Umbilical cord (tissue), 2 donors: ENCODE results near the gene FXYD2. TPM values are rescaled to one million over a fixed set of nuclear protein-coding genes. Genes with fewer than 3 reads are reported as not detected.
A peak's percentile ranks its signal among the peaks of the same experiment; 100 is the strongest.
"Not testable (repeated sequence)": the region's sequence is repeated elsewhere in the genome, so short reads cannot be mapped to it uniquely, and the experiment has no call there.

Experiments used
- DNase-seq: peaks from one replicate; pipeline ENCODE4 v3.0.0-alpha.2; 2015; ENCODE audit warnings: low spot score
- total RNA-seq: library from RNA; depleted of rRNA; stranded (reverse); fragments of >200 nt; gene quantifications from one replicate; pipeline ENCODE4 v1.2.3, GENCODE V29; 2014; ENCODE audit warnings: low replicate concordance; ENCODE audit not compliant: insufficient read depth

The FXYD2 gene
- total RNA-seq, result 2.4 TPM

DNA sequence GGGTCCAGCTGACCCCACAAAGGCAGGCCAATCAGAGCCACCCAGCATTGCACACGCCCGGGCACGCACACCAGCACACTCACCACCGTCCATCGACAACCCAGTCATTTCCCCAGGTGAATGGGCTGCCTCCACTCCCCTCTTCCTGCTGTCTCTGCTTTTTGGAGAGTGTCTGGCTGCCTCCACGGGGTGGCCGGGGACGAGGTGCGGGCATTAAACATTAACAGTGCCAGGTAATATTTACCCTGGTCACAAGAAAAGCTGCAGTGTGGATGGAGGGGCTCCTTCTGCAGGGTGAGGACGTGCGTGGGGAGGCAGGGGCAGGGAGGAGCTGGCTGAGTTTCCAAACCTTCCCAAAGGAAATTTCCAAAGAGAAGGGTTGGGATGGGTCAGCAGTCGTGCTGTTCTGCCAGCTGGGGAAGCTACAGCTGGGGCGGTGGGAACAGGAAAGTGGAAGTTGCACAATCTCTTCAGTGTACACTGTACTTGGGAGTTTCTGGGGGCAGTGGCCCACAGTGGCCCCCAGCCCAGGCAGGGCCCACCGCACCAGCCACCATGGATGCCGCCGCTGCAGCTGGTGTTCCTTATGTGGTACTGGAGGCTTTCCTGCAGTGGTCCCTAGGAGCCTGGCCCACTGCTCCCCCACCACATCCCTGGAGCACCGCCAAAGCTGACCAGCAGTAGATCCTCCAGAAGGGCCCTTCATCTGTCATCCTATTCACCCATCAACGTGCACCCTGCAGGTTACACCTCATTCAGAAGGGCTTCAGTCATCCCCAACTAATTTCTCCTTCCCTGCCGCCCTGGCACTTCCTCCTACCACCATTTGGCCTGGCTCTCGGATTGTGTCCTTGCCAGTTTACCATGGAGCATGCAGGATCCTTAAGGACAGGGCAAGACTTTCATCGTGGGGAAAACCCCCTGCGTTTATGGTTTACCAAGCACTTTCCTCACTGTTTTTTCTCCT, at the start of gene FXYD2:
FXYD2 (minus strand) TSS at position 174 of the 967 bp plus-strand sequence; CDS start at position 108, 66 bp downstream.
- no peak for DNase-seq

DNA sequence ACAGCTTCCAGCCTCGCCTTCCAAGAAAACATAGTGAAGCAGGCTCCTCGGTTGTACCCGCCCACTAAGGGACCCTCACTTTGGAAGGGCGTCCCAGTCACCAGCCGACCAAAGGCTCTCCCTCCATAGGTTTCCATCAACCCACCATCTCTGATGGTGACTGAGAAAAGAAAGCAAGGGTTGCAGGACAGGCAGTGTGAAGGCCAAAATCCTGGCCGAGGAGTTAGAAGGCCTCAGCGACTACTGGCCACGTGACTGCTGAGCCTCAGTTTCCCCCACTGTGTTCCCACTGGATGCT, 49.2 kb upstream of the FXYD2 start:
- DNase-seq, result no peak

- no peak for DNase-seq
Measured at GRCh38 chr11:117872975-117873827, 48.7 kb upstream of the FXYD2 start.

GRCh38 chr11:117872420-117872961, 47.9 kb upstream of the FXYD2 start:
- no peak for DNase-seq

DNA sequence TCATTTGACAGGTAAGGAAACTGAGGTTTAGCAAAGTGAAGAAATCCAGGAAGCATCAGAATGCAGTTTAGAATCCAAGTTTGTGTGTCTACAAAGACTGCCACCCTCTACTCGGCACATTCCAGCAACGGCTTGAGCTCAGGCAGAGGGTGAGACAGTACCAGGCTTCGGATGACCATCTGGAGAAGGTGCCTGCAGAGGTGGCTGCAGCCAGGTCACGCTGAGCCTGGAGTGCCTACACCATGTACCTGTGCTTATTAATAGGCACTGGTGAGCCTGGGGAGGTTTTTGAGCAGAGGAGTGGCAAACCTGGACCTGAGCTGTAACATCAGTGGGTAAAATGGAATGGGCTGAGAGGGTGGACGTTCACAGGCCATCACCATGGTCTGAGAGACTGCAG, 47.2 kb upstream of the FXYD2 start:
- no peak for DNase-seq

GRCh38 chr11:117871160-117871559, 46.6 kb upstream of the FXYD2 start:
- no peak for DNase-seq

- peak; percentile 45 for DNase-seq
Measured at GRCh38 chr11:117870103-117870952, 45.8 kb upstream of the FXYD2 start.

DNA sequence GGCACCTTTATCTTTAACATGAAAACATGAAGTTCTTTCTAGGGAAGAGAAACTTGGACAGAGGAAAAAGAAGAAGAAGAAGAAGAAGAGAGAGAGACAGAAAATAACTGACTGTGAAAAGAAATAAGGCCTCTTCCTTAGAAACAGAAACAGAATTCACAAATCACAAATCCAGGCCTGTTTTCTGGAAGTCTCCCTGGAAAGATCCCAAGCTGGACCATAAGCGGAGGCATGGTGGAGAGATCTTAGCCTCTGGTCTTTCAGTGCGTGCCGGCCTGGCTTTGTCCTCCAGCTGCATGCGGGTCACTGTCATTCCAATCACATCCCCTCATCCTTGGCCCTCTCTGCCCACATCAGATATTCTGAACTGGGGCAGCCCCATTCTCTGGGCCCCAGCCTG, 45.1 kb upstream of the FXYD2 start:
- DNase-seq, result peak; percentile 59

GRCh38 chr11:117868815-117869561, 44.4 kb upstream of the FXYD2 start:
- DNase-seq, result peak; percentile 45

DNA sequence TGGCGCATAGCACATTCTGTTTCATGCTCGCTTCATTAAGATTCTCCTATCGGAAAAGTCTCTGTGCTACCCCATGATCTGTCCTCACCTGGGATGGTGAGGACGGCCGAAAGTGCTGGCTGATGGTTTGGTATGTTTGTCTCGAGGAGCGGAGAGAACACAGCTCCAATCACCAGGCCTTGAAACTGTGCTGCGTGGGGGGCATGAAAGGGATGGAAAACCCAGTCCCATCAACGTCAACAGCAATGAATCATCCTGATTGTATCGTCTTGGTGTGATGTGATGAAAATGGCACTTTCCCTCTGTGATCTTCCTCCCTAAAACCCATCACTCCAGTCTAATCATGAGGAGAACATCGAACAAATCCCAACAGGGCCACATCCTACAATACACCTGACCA, 43.5 kb upstream of the FXYD2 start:
- DNase-seq, result no peak

GRCh38 chr11:117866526-117866925, 42.0 kb upstream of the FXYD2 start:
- no peak for DNase-seq

- not testable (repeated sequence) for DNase-seq
Measured at GRCh38 chr11:117865546-117865945, 41.0 kb upstream of the FXYD2 start.

GRCh38 chr11:117863383-117863782, 38.8 kb upstream of the FXYD2 start:
- DNase-seq, result no peak

GRCh38 chr11:117862753-117863152, 38.2 kb upstream of the FXYD2 start:
- DNase-seq, result no peak

GRCh38 chr11:117862019-117862725, 37.6 kb upstream of the FXYD2 start:
- no peak for DNase-seq

DNA sequence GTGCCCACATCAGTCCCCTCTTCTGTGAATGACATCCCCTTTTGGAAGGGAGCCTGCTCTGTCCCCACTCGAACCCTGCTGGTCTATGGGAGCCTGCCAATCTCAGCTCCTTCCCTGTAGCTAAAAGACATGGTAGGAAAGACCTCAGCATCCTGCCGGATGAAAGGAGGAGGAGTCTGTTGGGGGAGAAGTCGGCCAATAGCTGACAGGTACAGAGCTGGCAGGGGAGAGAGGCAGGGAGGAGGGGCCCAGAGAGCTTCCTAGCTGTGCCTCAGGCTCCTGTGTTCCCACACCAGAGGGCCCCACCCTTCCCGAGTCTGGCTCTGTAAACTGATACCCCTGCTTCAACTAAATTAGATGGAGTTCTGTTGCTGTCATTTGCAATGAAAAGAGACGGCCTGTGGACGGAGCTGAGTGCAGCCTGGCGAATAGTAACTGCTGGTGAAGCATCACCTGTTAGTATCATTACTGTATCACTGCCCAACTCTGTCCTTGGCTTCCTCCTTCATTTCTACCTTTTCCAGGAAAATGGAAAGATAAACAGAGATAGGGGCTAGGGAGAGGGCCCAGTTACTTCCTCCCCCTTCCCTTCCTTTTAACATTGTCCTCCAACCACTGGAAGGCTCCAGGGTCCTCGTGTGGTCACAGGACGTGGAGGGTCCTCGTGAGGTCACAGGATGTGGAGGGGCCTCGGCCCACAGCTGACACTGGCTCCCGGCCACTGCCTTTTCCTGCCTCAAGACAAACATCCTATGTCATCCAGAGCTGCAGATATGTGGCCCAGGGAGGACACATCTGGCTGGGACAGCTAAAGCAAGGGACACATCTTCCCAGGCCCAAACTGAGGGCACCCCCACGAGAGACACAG, 36.8 kb upstream of the FXYD2 start:
- DNase-seq, result peak; percentile 75

DNA sequence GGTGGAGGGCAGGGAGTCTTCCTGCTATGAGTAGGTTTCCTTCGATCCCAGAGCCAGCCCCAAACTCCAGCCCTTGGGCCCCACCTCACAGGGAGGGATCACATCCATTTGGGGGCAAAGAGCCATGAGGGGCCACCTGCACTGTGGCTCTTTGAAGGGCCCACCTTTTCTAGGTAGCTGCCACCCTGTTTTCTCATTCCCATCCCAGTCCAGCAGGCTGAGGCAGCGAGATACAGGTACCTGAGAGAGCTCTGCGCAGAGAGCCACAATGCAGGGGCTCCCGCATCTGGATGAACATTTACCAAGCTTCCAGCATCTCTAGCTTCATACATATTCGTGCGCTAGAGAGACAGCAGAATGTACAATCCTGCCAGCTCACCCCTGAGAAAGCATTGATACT, 35.6 kb upstream of the FXYD2 start:
- DNase-seq, result no peak

DNA sequence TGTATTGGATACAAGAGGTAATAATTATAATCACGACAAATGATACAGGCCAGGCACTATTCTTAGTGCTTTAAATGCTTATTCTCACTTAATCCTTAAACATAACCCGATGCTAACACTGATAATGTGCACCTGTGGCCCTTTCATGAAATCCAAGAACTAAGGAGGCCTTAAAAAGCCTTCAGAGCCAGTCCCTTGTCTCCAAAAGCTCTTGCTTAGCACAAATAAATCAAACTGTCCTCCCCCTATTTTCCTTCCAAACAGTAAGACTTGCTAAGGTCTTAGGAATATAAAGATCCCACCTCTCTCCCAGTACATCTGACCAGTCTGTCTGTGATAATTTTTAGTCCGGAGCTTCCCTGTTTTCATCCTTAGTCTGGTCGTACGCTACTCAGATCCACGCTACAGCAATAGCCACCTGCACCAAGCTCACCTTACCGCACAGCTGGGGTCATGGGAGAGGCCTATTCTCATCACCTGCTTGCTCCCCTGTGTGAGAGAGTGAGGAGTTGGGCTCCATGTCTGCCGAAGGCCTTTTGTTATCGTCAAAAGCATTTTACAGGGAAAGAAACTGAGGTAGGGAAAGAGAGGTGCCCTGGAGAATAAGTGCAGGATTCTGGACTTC, 35.1 kb upstream of the FXYD2 start:
- no peak for DNase-seq
